Calu3 (cell line): ENCODE measurements around the gene FNBP1. TPM values are rescaled to one million over a fixed set of nuclear protein-coding genes. Genes with fewer than 3 reads are reported as not detected.
"Not testable (repeated sequence)": the region's sequence is repeated elsewhere in the genome, so short reads cannot be mapped to it uniquely, and the experiment has no call there.

Experiments used
- BruUV-seq: library from RNA; stranded (reverse); fragments of 400-500 nt; replicated peaks from 2 replicates; lab custom pipeline; 2021; lab: Mats Ljungman, UMichigan
- CTCF ChIA-PET: fragments of 300-600 bp; sonication (Branson Sonifier 250); formaldehyde crosslinking; loops from one replicate; lab custom pipeline; 2022; ENCODE audit warnings: antibody characterized with exemption; lab: Charles Lee
- DNase-seq: peaks from one replicate; pipeline ENCODE4 v3.0.0; 2022
- H3K27ac Mint-ChIP-seq: one replicate; pipeline ENCODE4 v1.8.0; 2022; ENCODE audit warnings: mixed read lengths; ENCODE audit not compliant: unreplicated experiment
- H3K27me3 Mint-ChIP-seq: one replicate; pipeline ENCODE4 v1.8.0; 2022; ENCODE audit warnings: mixed read lengths; ENCODE audit not compliant: unreplicated experiment
- H3K36me3 Mint-ChIP-seq: one replicate; pipeline ENCODE4 v1.8.0; 2022; ENCODE audit warnings: mild to moderate bottlenecking, moderate library complexity, mixed read lengths; ENCODE audit not compliant: insufficient read depth, unreplicated experiment
- H3K4me1 Mint-ChIP-seq: one replicate; pipeline ENCODE4 v1.8.0; 2022; ENCODE audit warnings: mild to moderate bottlenecking, low read depth, mixed read lengths; ENCODE audit not compliant: unreplicated experiment
- H3K4me3 Mint-ChIP-seq: one replicate; pipeline ENCODE4 v1.8.0; 2022; ENCODE audit warnings: mild to moderate bottlenecking, low read depth, moderate library complexity, mixed read lengths; ENCODE audit not compliant: unreplicated experiment
- H3K9me3 Mint-ChIP-seq: one replicate; pipeline ENCODE4 v1.8.0; 2022; ENCODE audit warnings: low read depth, mixed read lengths; ENCODE audit not compliant: unreplicated experiment
- intact Hi-C: fragments of 100-400 bp; cut with micrococcal nuclease; formaldehyde crosslinking; loops from one replicate; pipeline ENCODE4 v1.10.0; 2022; ENCODE audit not compliant: unreplicated experiment
- total RNA-seq: library from RNA; stranded (reverse); gene quantifications from 2 replicates; pipeline ENCODE4 v1.2.3, GENCODE V29; 2022
- TF ChIP-seq, protein P1 (sequence below): fragments of 200-600 bp; IDR thresholded peaks from one replicate; pipeline ENCODE4 v1.8.0; 2022; ENCODE audit warnings: antibody characterized with exemption; ENCODE audit not compliant: unreplicated experiment

The FNBP1 gene
- total RNA-seq, 1 experiment from 2014 or later: 9.9 TPM

- no peak for DNase-seq
- TF ChIP-seq, protein P1, sequence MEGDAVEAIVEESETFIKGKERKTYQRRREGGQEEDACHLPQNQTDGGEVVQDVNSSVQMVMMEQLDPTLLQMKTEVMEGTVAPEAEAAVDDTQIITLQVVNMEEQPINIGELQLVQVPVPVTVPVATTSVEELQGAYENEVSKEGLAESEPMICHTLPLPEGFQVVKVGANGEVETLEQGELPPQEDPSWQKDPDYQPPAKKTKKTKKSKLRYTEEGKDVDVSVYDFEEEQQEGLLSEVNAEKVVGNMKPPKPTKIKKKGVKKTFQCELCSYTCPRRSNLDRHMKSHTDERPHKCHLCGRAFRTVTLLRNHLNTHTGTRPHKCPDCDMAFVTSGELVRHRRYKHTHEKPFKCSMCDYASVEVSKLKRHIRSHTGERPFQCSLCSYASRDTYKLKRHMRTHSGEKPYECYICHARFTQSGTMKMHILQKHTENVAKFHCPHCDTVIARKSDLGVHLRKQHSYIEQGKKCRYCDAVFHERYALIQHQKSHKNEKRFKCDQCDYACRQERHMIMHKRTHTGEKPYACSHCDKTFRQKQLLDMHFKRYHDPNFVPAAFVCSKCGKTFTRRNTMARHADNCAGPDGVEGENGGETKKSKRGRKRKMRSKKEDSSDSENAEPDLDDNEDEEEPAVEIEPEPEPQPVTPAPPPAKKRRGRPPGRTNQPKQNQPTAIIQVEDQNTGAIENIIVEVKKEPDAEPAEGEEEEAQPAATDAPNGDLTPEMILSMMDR: no peak
- no peak overlapping the region for H3K4me3 Mint-ChIP-seq
- no peak overlapping the region for H3K27ac Mint-ChIP-seq
- no peaks in the 10 kb centered on the region for H3K27me3 Mint-ChIP-seq
- H3K9me3 Mint-ChIP-seq: no peaks in the 10 kb centered on the region
- intact Hi-C loops: no loop called here
- H3K4me1 Mint-ChIP-seq: no peaks in the 10 kb centered on the region
- BruUV-seq: no TSS peak
- H3K36me3 Mint-ChIP-seq: no peaks in the 10 kb centered on the region
- CTCF ChIA-PET: no interaction called here
Observed at GRCh38 chr9:130013326-130013725, 29.7 kb downstream of the FNBP1 start.

DNA sequence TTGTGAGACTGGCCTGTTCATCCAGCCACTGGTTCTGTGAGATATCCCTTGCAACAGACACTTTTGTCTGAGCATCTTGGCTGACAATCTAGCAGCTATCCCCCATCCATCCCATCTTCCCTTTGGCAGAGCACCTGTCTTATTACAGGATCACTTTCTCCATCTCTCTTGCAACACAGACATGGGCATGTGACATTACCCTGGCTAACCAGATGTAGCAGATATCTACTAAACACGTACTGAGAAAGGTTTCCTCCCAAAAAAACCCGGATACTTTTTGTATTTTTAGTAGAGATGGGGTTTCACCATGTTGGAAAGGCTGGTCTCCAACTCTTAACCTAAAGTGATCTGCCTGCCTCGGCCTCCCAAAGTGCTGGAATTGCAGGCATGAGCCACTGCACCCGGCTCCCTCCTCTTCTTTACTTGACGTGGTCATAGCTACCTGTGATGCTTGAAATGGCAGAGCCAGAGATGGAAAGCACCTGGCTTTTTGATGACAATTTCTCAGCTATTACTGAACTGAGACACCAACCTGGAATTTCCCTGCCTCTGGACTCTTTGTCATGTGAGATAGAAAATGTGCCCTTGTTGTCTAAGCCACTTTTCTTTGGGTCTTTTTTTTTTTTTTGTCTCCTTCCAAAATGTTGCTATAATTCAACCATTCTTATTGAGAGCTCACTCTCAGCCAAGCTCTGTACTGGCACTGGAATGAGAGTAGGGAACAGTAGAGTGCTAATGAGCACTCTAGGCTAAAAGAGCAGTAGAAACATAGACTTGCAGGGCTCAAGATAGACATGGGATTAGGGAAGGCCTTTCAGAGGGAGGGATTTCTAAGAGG is 32.6 kb downstream of the FNBP1 start:
- BruUV-seq: no TSS peak
- H3K4me3 Mint-ChIP-seq: no peak overlapping the region
- DNase-seq: no peak

DNA sequence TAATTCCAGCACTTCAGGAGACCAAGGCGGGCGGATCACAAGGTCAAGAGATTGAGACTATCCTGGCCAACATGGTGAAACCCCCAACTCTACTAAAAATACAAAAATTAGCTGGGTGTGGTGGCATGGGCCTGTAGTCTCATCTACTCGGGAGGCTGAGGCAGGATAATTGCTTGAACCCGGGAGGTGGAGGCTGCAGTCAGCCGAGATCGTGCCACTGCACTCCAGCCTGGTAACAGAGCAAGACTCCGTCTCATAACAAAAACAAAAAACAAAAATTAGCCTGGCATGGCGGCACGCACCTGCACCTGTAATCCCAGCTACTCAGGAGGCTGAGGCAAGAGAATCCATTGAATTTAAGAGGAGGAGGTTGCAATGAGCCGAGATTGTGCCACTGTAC is 33.4 kb downstream of the FNBP1 start:
- CTCF ChIA-PET: interaction anchor here (0.6 kb wide), 1 partner anchor 1010 kb away, joined by 4 read pairs; no protein-coding TSS in a partner anchor
- H3K4me3 Mint-ChIP-seq, H3K9me3 Mint-ChIP-seq, DNase-seq, BruUV-seq, H3K27ac Mint-ChIP-seq, intact Hi-C loops, H3K27me3 Mint-ChIP-seq, H3K4me1 Mint-ChIP-seq, H3K36me3 Mint-ChIP-seq: not testable (repeated sequence)

More for the DNA sequence above, 32.6 kb downstream of the FNBP1 start:
- Mint-ChIP-seq H3K4me1 (no peaks in the 10 kb centered on the region), H3K27ac (no peak overlapping the region), H3K27me3 (no peaks in the 10 kb centered on the region), H3K9me3 (no peaks in the 10 kb centered on the region), H3K36me3 (no peaks in the 10 kb centered on the region)
- TF ChIP-seq, protein P1: no peak
- CTCF ChIA-PET: interaction anchor here (0.6 to 0.7 kb wide), 4 partner anchors 22 to 1009 kb away, joined by 3 to 4 read pairs (median 4); no protein-coding TSS in a partner anchor
- intact Hi-C loops: no loop called here

- Mint-ChIP-seq H3K27ac (no peak overlapping the region), H3K27me3 (no peaks in the 10 kb centered on the region), H3K36me3 (no peaks in the 10 kb centered on the region), H3K9me3 (no peaks in the 10 kb centered on the region), H3K4me3 (no peak overlapping the region), H3K4me1 (no peaks in the 10 kb centered on the region)
- intact Hi-C loops: no loop called here
- CTCF ChIA-PET: no interaction called here
- DNase-seq: no peak
- no TSS peak for BruUV-seq
- TF ChIP-seq, protein P1: no peak
Observed at GRCh38 chr9:130008538-130008937, 34.5 kb downstream of the FNBP1 start.

- H3K4me3 Mint-ChIP-seq, CTCF ChIA-PET, H3K9me3 Mint-ChIP-seq, H3K36me3 Mint-ChIP-seq, intact Hi-C loops, BruUV-seq, H3K4me1 Mint-ChIP-seq, H3K27me3 Mint-ChIP-seq, DNase-seq, H3K27ac Mint-ChIP-seq: not testable (repeated sequence)
Observed at GRCh38 chr9:130006952-130007351, 36.0 kb downstream of the FNBP1 start.
